Osteoblast (primary cell): ENCODE results near the gene RCHY1. TPM values are rescaled to one million over a fixed set of nuclear protein-coding genes. Genes with fewer than 3 reads are reported as not detected.
A peak's percentile ranks its signal among the peaks of the same experiment; 100 is the strongest.
"Not testable (repeated sequence)": the region's sequence is repeated elsewhere in the genome, so short reads cannot be mapped to it uniquely, and the experiment has no call there.

Experiments
- DNase-seq: peaks from one replicate; pipeline ENCODE4 v3.0.0; 2011; ENCODE audit warnings: low spot score, mixed read lengths; ENCODE audit not compliant: insufficient read length; ENCODE audit errors: missing footprints
- H2AFZ ChIP-seq: 2 replicates; pipeline ENCODE4 v1.6.0; 2011; ENCODE audit warnings: mild to moderate bottlenecking, low read length
- H3K27ac ChIP-seq: 2 replicates; pipeline ENCODE4 v1.5.1; 2011; ENCODE audit warnings: mild to moderate bottlenecking, low read depth, low read length, moderate library complexity
- H3K27me3 ChIP-seq: 2 replicates; pipeline ENCODE4 v1.6.0; 2012; ENCODE audit warnings: mild to moderate bottlenecking, control low read depth, inconsistent platforms, low read length, moderate library complexity; ENCODE audit not compliant: insufficient read depth
- H3K36me3 ChIP-seq: 2 replicates; pipeline ENCODE4 v1.5.1; 2011; ENCODE audit warnings: mild to moderate bottlenecking, low read length, control low read depth, moderate library complexity; ENCODE audit not compliant: insufficient read depth
- H3K4me1 ChIP-seq: 2 replicates; pipeline ENCODE4 v1.5.1; 2011; ENCODE audit warnings: mild to moderate bottlenecking, low read length, control low read depth, moderate library complexity; ENCODE audit not compliant: insufficient read depth
- H3K4me2 ChIP-seq: 2 replicates; pipeline ENCODE4 v1.6.0; 2011; ENCODE audit warnings: mild to moderate bottlenecking, low read length; ENCODE audit not compliant: insufficient read depth
- H3K4me3 ChIP-seq: fragments of 200-600 bp; sonication (generic); 3 replicates; pipeline ENCODE4 v1.5.1; 2012; ENCODE audit warnings: mild to moderate bottlenecking, low read length, inconsistent platforms; ENCODE audit not compliant: insufficient read depth
- H3K79me2 ChIP-seq: 2 replicates; pipeline ENCODE4 v1.6.0; 2012; ENCODE audit warnings: mild to moderate bottlenecking, low read length, control low read depth, inconsistent platforms; ENCODE audit not compliant: insufficient read depth
- H3K9me3 ChIP-seq: 2 replicates; pipeline ENCODE4 v1.5.1; 2011; ENCODE audit warnings: low read depth, low read length, control low read depth
- H4K20me1 ChIP-seq: 2 replicates; pipeline ENCODE4 v1.6.0; 2012; ENCODE audit warnings: mild to moderate bottlenecking, low read length, control low read depth; ENCODE audit not compliant: insufficient read depth
- total RNA-seq: library from RNA; depleted of rRNA; stranded (reverse); fragments of >200 nt; gene quantifications from 2 replicates; pipeline ENCODE4 v1.2.3, GENCODE V29; 2012
- TF ChIP-seq, protein P1 (sequence below): IDR thresholded peaks from 2 replicates; pipeline ENCODE4 v1.5.1; 2011; ENCODE audit warnings: mild to moderate bottlenecking, low read depth, low read length, moderate library complexity; ENCODE audit errors: extremely low read depth

Gene RCHY1
- total RNA-seq, 1 donor: 27.9 TPM

DNA sequence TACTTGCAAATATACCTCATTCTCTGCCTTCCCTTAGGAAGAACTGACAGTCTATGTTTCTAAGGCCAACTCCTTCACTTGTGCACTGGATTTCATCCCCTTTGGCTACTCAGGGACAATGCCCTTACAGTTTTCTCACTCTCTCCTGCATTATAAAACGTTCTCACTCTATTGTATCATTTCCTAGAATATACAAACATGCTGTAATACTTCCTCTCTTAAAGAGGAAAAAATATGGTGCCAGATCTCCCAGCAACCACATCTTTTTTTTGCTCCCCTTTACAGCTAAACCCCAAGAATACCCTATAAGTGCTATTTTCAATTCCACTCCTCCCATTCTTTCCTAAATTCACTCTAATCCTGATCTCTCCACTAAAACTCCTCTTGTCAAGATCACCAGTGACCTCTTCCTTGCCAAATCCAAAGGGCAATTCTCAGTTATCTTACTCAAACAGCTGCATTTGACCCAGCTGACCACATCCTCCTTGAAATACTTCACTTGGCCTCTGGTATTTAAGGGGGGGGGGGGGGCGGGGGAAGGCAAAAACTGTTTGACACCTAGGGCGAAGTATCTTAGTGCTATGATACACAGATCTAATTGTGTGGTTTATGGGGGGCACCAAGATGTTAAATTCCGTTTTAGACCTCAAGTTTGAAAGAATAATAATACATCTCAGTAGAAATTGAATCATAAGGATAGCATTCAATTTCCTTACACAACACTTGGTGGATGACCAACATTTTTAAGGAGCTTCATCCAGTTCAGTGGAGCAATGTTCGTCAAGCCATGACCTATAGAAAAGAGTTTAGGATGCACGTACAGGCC is 1.6 kb downstream of the RCHY1 start:
- peaks cover 13% of the 10 kb centered on the region for H4K20me1 ChIP-seq
- H3K9me3 ChIP-seq: no peaks in the 10 kb centered on the region
- H3K27ac ChIP-seq: peak overlapping the region; percentile 96
- H3K4me2 ChIP-seq: peak overlapping the region; percentile 98
- H3K4me1 ChIP-seq: peaks cover 36% of the 10 kb centered on the region
- DNase-seq: no peak
- H3K36me3 ChIP-seq: peaks cover 16% of the 10 kb centered on the region
- TF ChIP-seq, protein P1, sequence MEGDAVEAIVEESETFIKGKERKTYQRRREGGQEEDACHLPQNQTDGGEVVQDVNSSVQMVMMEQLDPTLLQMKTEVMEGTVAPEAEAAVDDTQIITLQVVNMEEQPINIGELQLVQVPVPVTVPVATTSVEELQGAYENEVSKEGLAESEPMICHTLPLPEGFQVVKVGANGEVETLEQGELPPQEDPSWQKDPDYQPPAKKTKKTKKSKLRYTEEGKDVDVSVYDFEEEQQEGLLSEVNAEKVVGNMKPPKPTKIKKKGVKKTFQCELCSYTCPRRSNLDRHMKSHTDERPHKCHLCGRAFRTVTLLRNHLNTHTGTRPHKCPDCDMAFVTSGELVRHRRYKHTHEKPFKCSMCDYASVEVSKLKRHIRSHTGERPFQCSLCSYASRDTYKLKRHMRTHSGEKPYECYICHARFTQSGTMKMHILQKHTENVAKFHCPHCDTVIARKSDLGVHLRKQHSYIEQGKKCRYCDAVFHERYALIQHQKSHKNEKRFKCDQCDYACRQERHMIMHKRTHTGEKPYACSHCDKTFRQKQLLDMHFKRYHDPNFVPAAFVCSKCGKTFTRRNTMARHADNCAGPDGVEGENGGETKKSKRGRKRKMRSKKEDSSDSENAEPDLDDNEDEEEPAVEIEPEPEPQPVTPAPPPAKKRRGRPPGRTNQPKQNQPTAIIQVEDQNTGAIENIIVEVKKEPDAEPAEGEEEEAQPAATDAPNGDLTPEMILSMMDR: no peak
- peak overlapping the region; percentile 45 for H2AFZ ChIP-seq
- no peaks in the 10 kb centered on the region for H3K27me3 ChIP-seq
- H3K79me2 ChIP-seq: peaks cover 65% of the 10 kb centered on the region
- peak overlapping the region; percentile 97 for H3K4me3 ChIP-seq

DNA sequence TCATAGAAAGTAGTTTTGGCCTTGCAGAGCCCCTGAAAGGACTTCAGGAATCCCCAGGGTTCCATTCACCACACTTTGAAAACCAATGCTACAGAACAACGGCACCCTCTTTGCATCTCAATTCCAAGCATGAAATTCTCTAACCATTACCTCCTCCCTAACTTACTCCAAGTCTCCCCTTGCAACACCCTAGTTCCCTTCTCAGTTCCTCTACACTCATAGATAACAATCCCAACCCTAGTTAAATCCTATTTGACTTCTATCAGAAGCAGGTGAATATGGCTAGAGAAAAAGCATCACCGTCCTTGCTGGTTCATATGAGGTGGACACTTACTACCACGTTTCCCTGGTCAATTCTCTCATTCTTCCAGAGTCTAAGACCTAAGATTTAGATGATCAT is 2.4 kb downstream of the RCHY1 start:
- Histone ChIP-seq H3K4me1 (peaks cover 36% of the 10 kb centered on the region), H3K4me2 (peak overlapping the region; percentile 98), H3K79me2 (peaks cover 73% of the 10 kb centered on the region), H3K27ac (peak overlapping the region; percentile 42), H3K9me3 (no peaks in the 10 kb centered on the region), H2AFZ (no peak overlapping the region), H3K4me3 (peak overlapping the region; percentile 97), H4K20me1 (peaks cover 13% of the 10 kb centered on the region), H3K27me3 (no peaks in the 10 kb centered on the region), H3K36me3 (peaks cover 14% of the 10 kb centered on the region)
- TF ChIP-seq, protein P1: no peak
- no peak for DNase-seq

DNA sequence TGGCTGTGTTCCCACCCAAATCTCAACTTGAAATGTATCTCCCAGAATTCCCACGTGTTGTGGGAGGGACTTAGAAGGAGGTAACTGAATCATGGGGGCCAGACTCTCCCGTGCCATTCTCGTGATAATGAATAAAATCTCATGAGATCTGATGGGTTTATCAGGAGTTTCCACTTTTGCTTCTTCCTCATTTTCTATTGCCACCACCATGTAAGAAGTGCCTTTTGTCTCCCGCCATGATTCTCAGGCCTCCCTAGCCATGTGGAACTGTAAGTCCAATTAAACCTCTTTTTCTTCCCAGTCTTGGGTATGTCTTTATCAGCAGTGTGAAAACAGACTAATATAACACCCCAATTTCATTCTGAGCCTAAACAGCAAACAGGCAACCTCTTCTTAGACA is 4.6 kb downstream of the RCHY1 start:
- H3K4me1 ChIP-seq: peaks cover 27% of the 10 kb centered on the region
- not testable (repeated sequence) for H3K27me3 ChIP-seq, H3K9me3 ChIP-seq, H3K4me2 ChIP-seq, DNase-seq, H3K27ac ChIP-seq, H2AFZ ChIP-seq, H3K4me3 ChIP-seq
- peaks cover 13% of the 10 kb centered on the region for H4K20me1 ChIP-seq
- H3K36me3 ChIP-seq: peaks cover 20% of the 10 kb centered on the region
- H3K79me2 ChIP-seq: peaks cover 77% of the 10 kb centered on the region

DNA sequence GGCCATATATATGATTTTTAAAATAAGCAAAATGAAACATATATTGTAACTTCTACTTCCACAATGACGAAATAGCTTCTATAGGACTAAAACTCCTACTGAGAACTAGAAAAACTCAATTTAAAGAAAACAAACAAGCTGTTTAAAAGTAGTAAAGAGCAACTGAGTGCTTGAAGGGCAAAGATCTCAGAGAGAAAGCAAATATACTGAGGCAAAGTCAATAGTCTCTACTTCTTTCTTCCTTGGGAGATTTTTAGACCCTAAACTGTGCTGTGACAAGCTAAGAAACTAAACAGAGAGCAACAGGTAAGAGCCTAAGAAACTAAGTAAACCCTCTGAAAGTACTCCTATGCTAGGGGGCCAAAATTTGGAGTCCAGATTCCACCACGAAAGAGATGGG is 8.6 kb downstream of the RCHY1 start:
- Histone ChIP-seq H3K79me2 (peaks cover 48% of the 10 kb centered on the region), H3K36me3 (peaks cover 27% of the 10 kb centered on the region)

More for the DNA sequence above, 8.6 kb downstream of the RCHY1 start:
- no peaks in the 10 kb centered on the region for H3K27me3 ChIP-seq
- no peak overlapping the region for H3K4me3 ChIP-seq
- DNase-seq: no peak
- H3K4me1 ChIP-seq: no peaks in the 10 kb centered on the region
- no peak overlapping the region for H3K4me2 ChIP-seq
- no peaks in the 10 kb centered on the region for H3K9me3 ChIP-seq
- H4K20me1 ChIP-seq: peaks cover 5% of the 10 kb centered on the region
- H3K27ac ChIP-seq: no peak overlapping the region
- no peak overlapping the region for H2AFZ ChIP-seq
- TF ChIP-seq, protein P1: no peak
